ENCODE results near the gene MANEAL.

DNA sequence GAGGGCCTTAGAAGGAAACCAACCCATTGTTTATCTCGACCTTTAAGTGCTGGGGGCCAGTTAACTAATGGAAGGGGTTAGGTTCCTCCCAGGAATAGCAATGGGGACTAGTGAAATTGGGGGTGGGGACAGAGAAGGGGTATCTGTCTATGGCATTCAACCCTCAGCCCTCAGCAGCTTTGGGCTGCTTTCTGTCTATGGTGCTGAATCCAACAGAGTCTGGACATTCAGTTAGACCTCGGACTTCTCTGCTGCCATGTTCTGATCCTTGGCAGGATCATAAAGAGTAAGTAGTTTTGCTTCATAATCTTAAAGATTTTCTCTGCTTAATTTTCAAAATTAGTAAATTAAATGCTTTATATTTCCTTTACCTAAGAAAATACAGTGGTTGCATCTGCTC lies 26.2 kb upstream of the MANEAL start:
- TF ChIP-seq POLR2A (IDR thresholded peaks at IDR 0.05; ENCODE audit: low read length): no peak
- TF ChIP-seq GATA1 (IDR thresholded peaks at IDR 0.05; ENCODE audit: low read depth, low read length): no peak
